H7 (cell line): Measurements from ENCODE around the gene AXIN2. TPM values are rescaled to one million over a fixed set of nuclear protein-coding genes. Genes with fewer than 3 reads are reported as not detected.
"Not testable (repeated sequence)": the region's sequence is repeated elsewhere in the genome, so short reads cannot be mapped to it uniquely, and the experiment has no call there.

Experiments used
- DNase-seq: peaks from one replicate; pipeline ENCODE4 v3.0.0; 2012
- H3K27me3 ChIP-seq: 2 replicates; pipeline ENCODE4 v1.6.0; 2011; ENCODE audit warnings: mild to moderate bottlenecking, low read length; ENCODE audit not compliant: control insufficient read depth, insufficient read depth
- H3K36me3 ChIP-seq: replicated peaks from 2 replicates; pipeline ENCODE4 v1.5.1; 2011; ENCODE audit warnings: low read length; ENCODE audit not compliant: control insufficient read depth, insufficient read depth
- H3K4me3 ChIP-seq: 2 replicates; pipeline ENCODE4 v1.5.1; 2011; ENCODE audit warnings: low read depth, mild to moderate bottlenecking, control low read depth, low read length, moderate library complexity; ENCODE audit not compliant: insufficient read depth
- total RNA-seq: library from RNA; depleted of rRNA; stranded (reverse); fragments of >200 nt; shearing (Covaris generic); gene quantifications from 2 replicates; pipeline ENCODE4 v1.2.3, GENCODE V29; 2014

The AXIN2 gene
- total RNA-seq, 1 experiment from 2014 or later: 36.1 TPM

- not testable (repeated sequence) for DNase-seq, H3K36me3 ChIP-seq, H3K4me3 ChIP-seq, H3K27me3 ChIP-seq
These were observed 77.0 kb downstream of the AXIN2 start for GRCh38 chr17:65484405-65484804.

DNA sequence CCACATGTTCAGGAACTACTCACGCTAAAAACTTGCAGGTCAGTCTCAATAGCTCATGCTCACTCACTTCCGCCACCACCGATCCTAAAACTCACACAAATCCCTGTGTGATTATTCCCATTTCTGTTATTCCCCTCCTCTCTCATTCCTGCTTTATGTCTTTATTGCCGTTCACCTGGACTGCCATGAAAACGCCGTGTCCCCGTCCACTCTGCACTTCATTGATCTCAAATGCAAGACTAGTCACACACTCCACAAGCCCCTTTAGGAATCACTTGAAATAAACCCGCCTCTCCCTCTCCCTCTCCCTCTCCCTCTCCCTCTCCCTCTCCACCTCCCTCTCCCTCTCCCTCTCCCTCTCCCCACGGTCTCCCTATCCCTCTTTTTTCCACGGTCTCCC is 78.0 kb downstream of the AXIN2 start:
- no peak overlapping the region for H3K4me3 ChIP-seq
- DNase-seq: no peak
- no peaks in the 10 kb centered on the region for H3K36me3 ChIP-seq
- no peaks in the 10 kb centered on the region for H3K27me3 ChIP-seq

- no peak for DNase-seq
- H3K4me3 ChIP-seq: no peak overlapping the region
- no peaks in the 10 kb centered on the region for H3K27me3 ChIP-seq
- no peaks in the 10 kb centered on the region for H3K36me3 ChIP-seq
These were observed 79.2 kb downstream of the AXIN2 start for GRCh38 chr17:65482201-65482600.

GRCh38 chr17:65479282-65479681 is 82.2 kb downstream of the AXIN2 start:
- no peak overlapping the region for H3K4me3 ChIP-seq
- H3K36me3 ChIP-seq: no peaks in the 10 kb centered on the region
- no peak for DNase-seq
- no peaks in the 10 kb centered on the region for H3K27me3 ChIP-seq
